Natural killer cell (primary cell): ENCODE measurements around the gene PRDM10. TPM values are rescaled to one million over a fixed set of nuclear protein-coding genes. Genes with fewer than 3 reads are reported as not detected.

Experiments
- ATAC-seq, 3 donors: fragments of 150-1000 bp in 2 of 3; fragments of 200-7000 bp in 1 of 3; cut with Tn5 transposase; 1 replicate in 1 of 3; 2 replicates in 2 of 3; pipeline ENCODE4 v1.10.0; 2021; ENCODE audit warnings: mild to moderate bottlenecking in 2 of 3, moderate library complexity in 2 of 3
- DNase-seq, 2 donors: peaks; one replicate each; pipeline versions ENCODE4 v3.0.0 to v3.0.0-alpha.2; 2013 to 2021; ENCODE audit warnings: mixed read lengths in 1 of 2
- H3K27ac ChIP-seq: one replicate; pipeline ENCODE4 v1.5.1; 2013; ENCODE audit warnings: mild to moderate bottlenecking, low read length
- H3K27me3 ChIP-seq: one replicate; pipeline ENCODE4 v1.6.1; 2013; ENCODE audit warnings: low read length; ENCODE audit not compliant: control insufficient read depth, insufficient read depth
- H3K36me3 ChIP-seq: one replicate; pipeline ENCODE4 v1.6.1; 2013; ENCODE audit warnings: low read length; ENCODE audit not compliant: control insufficient read depth, insufficient read depth
- H3K4me1 ChIP-seq: one replicate; pipeline ENCODE4 v1.6.1; 2013; ENCODE audit warnings: low read length; ENCODE audit not compliant: control insufficient read depth, insufficient read depth
- H3K4me3 ChIP-seq: one replicate; pipeline ENCODE4 v1.5.1; 2013; ENCODE audit warnings: low read length
- H3K9me3 ChIP-seq: one replicate; pipeline ENCODE4 v1.6.1; 2013; ENCODE audit warnings: low read length; ENCODE audit not compliant: control insufficient read depth, insufficient read depth
- H3K27ac Mint-ChIP-seq, 2 donors: one replicate each; pipeline ENCODE4 v1.8.0; 2022; ENCODE audit warnings: mild to moderate bottlenecking in 2 of 2, mixed read lengths in 2 of 2, moderate library complexity in 1 of 2
- H3K27me3 Mint-ChIP-seq, 2 donors: one replicate each; pipeline ENCODE4 v1.8.0; 2022; ENCODE audit warnings: low read depth in 2 of 2, mixed read lengths in 2 of 2
- H3K36me3 Mint-ChIP-seq: one replicate; pipeline ENCODE4 v1.8.0; 2022; ENCODE audit warnings: mixed read lengths
- H3K4me1 Mint-ChIP-seq, 2 donors: one replicate each; pipeline ENCODE4 v1.8.0; 2022; ENCODE audit warnings: mixed read lengths in 2 of 2
- H3K4me3 Mint-ChIP-seq: one replicate; pipeline ENCODE4 v1.8.0; 2022; ENCODE audit warnings: mild to moderate bottlenecking, moderate library complexity, mixed read lengths
- H3K9me3 Mint-ChIP-seq, 2 donors: one replicate each; pipeline ENCODE4 v1.8.0; 2022; ENCODE audit warnings: mixed read lengths in 2 of 2
- CTCF ChIP-seq: fragments of 200-600 bp; IDR thresholded peaks from one replicate; pipeline ENCODE4 v1.8.0; 2022; ENCODE audit warnings: antibody characterized with exemption
- WGBS: methylation state at CpG from one replicate; pipeline ENCODE4 v1.1.7; 2013; ENCODE audit warnings: missing lambda C conversion rate; ENCODE audit not compliant: insufficient coverage; 5-methylcytosine and 5-hydroxymethylcytosine counted together
- intact Hi-C: fragments of 100-400 bp; cut with micrococcal nuclease; formaldehyde crosslinking; loops from one replicate; pipeline ENCODE4 v1.14.2; 2022
- total RNA-seq, 4 donors: library from RNA; stranded (reverse); fragments of 120-200 nt in 1 of 4; gene quantifications; one replicate each; pipeline versions ENCODE4 v1.2.3 to v1.2.4, GENCODE V29; 2013 to 2022

Gene PRDM10
- total RNA-seq, 3 donors from 2014 or later (not counting 1 experiment from before 2014, with no cell fraction given) = 10.3 to 13.1 (median 12.5) TPM

- Histone ChIP-seq H3K4me3 (no peak overlapping the region), H3K9me3 (no peaks in the 10 kb centered on the region), H3K4me1 (no peaks in the 10 kb centered on the region), H3K27ac (no peak overlapping the region), H3K27me3 (no peaks in the 10 kb centered on the region), H3K36me3 (peaks cover 71% of the 10 kb centered on the region)
- no peak for TF ChIP-seq CTCF
- DNase-seq = no peak
- Mint-ChIP-seq H3K4me3 (no peak overlapping the region), H3K4me1 (no peaks in the 10 kb centered on the region), H3K27ac (no peak overlapping the region), H3K27me3 (no peaks in the 10 kb centered on the region), H3K36me3 (peaks cover 23% of the 10 kb centered on the region), H3K9me3 (no peaks in the 10 kb centered on the region)
- intact Hi-C loops = no loop called here
- 55% methylated on average over 4 of the region's 4 CpGs for whole genome bisulfite sequencing
- no peak for ATAC-seq
Observed at GRCh38 chr11:129865701-129866100, 136.9 kb downstream of the PRDM10 start.

GRCh38 chr11:129864811-129865210 is 137.8 kb downstream of the PRDM10 start:
- ATAC-seq (no peak), DNase-seq (no peak)
- no peak overlapping the region for H3K27ac Mint-ChIP-seq
- H3K4me1 Mint-ChIP-seq = no peaks in the 10 kb centered on the region
- H3K4me1 ChIP-seq = no peaks in the 10 kb centered on the region
- intact Hi-C loops = no loop called here
- H3K4me3 ChIP-seq = no peak overlapping the region
- no peaks in the 10 kb centered on the region for H3K9me3 ChIP-seq
- peaks cover 20% of the 10 kb centered on the region for H3K36me3 Mint-ChIP-seq
- no peak overlapping the region for H3K27ac ChIP-seq
- no peaks in the 10 kb centered on the region for H3K27me3 Mint-ChIP-seq
- 97% methylated on average over 5 of the region's 5 CpGs for WGBS
- H3K27me3 ChIP-seq = no peaks in the 10 kb centered on the region
- no peak for TF ChIP-seq CTCF
- H3K4me3 Mint-ChIP-seq = no peak overlapping the region
- peaks cover 67% of the 10 kb centered on the region for H3K36me3 ChIP-seq
- no peaks in the 10 kb centered on the region for H3K9me3 Mint-ChIP-seq

- Mint-ChIP-seq H3K4me3 (no peak overlapping the region), H3K9me3 (no peaks in the 10 kb centered on the region), H3K27ac (no peak overlapping the region), H3K27me3 (no peaks in the 10 kb centered on the region), H3K36me3 (peaks cover 13% of the 10 kb centered on the region), H3K4me1 (no peaks in the 10 kb centered on the region)
- ATAC-seq (no peak), DNase-seq (no peak)
- no peak for TF ChIP-seq CTCF
- Histone ChIP-seq H3K4me1 (no peaks in the 10 kb centered on the region), H3K9me3 (no peaks in the 10 kb centered on the region), H3K36me3 (peaks cover 47% of the 10 kb centered on the region), H3K27me3 (no peaks in the 10 kb centered on the region), H3K4me3 (no peak overlapping the region), H3K27ac (no peak overlapping the region)
- WGBS = 93% methylated on average over 16 of the region's 16 CpGs
- intact Hi-C loops = no loop called here
Observed at GRCh38 chr11:129861702-129862522, 140.7 kb downstream of the PRDM10 start.

- Histone ChIP-seq H3K27ac (no peak overlapping the region), H3K4me3 (no peak overlapping the region), H3K36me3 (peaks cover 9% of the 10 kb centered on the region), H3K27me3 (no peaks in the 10 kb centered on the region), H3K4me1 (no peaks in the 10 kb centered on the region), H3K9me3 (no peaks in the 10 kb centered on the region)
- Mint-ChIP-seq H3K4me1 (no peaks in the 10 kb centered on the region), H3K27ac (no peak overlapping the region), H3K9me3 (no peaks in the 10 kb centered on the region), H3K27me3 (no peaks in the 10 kb centered on the region), H3K4me3 (no peak overlapping the region), H3K36me3 (no peaks in the 10 kb centered on the region)
- ATAC-seq (no peak), DNase-seq (no peak)
- 91% methylated on average over 8 of the region's 8 CpGs for WGBS
- intact Hi-C loops = no loop called here
- TF ChIP-seq CTCF = no peak
Observed at GRCh38 chr11:129856036-129856435, 146.6 kb downstream of the PRDM10 start.
